ENCODE measurements around the gene IL17B.

GRCh38 chr5:149389552-149390495 lies 10.7 kb upstream of the IL17B start:
- TF ChIP-seq CTCF (IDR thresholded peaks at IDR 0.05; ENCODE audit: low read length) (no peak), EZH2 (IDR thresholded peaks at IDR 0.05; ENCODE audit: borderline replicate concordance, low read length) (no peak)
